Measurements from ENCODE around the gene FCRL2.

FCRL2 gene

DNA sequence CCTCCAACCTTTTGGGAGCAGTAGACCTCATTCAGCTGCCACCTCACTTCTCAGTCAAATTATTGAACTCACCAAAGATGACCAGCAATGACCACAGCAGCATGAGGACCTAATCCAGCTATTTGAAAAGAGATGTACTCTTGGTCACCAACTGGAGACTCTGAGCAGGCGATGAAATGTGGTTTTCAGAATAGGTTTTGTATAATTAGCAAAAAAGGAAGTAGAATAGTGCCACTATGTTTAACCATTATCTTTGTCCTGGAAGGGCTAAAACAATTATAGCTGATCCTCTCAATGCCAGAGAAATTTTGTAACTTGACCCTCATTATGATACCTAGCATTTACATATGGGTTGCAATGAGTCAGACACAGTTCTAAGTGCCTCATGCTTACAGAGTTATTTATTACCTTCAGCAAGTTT, at the start of gene FCRL2:
FCRL2 (minus strand) TSS at position 162 of the 421 bp plus-strand sequence; CDS start at position 103, 59 bp downstream.
- TF ChIP-seq GATA1 (IDR thresholded peaks at IDR 0.05; ENCODE audit: low read depth, low read length), result no peak
- no peak for TF ChIP-seq POLR2A (IDR thresholded peaks at IDR 0.05; ENCODE audit: low read length)
- no peak for DNase-seq

DNA sequence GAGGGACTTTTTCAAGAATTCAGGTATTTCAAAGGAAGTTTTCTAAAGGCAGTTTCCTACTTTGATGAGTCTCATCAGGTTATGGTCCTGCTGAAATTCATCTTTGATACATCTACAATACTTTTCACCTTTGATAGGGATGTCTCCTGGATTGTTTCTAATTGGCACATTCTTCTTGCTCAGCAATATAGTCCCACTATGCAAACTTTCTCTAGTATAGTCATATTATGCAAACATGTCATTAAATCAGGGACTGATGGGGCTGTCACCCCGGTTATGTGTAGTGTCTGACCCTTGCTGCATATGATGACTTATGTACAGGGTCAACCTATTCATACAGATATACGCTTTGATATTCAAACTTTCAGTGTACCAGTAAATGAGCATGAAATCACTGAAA, 43.4 kb upstream of the FCRL2 start:
- no peak for TF ChIP-seq GATA1 (IDR thresholded peaks at IDR 0.05; ENCODE audit: low read depth, low read length)
- TF ChIP-seq POLR2A (IDR thresholded peaks at IDR 0.05; ENCODE audit: low read length), result no peak
- no peak for DNase-seq

DNA sequence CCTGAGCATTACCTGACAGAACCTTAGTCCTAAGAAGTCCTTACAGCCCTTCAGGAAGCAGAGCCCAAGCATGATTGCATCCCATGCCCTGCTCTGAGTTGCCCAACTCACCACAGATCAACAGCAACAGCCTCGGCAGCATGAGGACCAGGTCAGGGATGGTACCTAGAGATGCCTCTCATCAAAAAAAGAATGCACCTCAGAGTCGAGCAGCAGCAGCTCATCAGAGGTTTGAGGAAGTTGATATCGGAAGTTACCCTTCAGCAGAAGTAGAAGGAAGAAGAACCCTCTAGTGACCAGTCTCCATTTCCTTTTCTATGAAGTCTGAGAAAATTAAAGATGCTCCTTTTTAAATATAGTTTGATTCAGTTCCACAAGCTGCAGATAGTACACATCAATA, 43.0 kb upstream of the FCRL2 start, which contains the start of gene FCRL1:
FCRL1 (minus strand) TSS at position 225 of the 400 bp plus-strand sequence; CDS start at position 142, 83 bp downstream.
- TF ChIP-seq POLR2A (IDR thresholded peaks at IDR 0.05; ENCODE audit: low read length) (no peak), GATA1 (IDR thresholded peaks at IDR 0.05; ENCODE audit: low read depth, low read length) (no peak)
- no peak for DNase-seq

DNA sequence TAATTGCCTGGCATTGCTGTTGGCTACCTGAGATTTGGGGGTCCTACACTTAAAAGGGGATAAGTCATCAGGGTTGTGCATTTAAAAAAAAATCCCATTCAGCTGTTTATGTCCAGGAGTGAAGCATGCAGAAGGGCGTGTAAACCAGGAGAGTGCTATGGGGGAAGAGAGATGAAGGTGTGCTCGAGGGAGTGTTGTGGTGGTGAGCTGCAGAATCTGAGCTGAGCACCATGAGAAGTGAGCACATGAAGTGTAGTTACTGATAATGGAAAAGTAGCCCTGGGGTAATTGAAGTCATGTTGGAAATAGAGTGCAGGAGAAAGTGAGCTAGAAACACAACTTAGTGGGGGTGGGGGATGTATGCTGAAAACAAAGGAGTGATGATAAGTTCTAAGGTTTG, 42.3 kb upstream of the FCRL2 start:
- TF ChIP-seq GATA1 (IDR thresholded peaks at IDR 0.05; ENCODE audit: low read depth, low read length) (no peak), POLR2A (IDR thresholded peaks at IDR 0.05; ENCODE audit: low read length) (no peak)
- DNase-seq, result no peak

GRCh38 chr1:157813269-157813668, 36.3 kb upstream of the FCRL2 start:
- no peak for TF ChIP-seq GATA1 (IDR thresholded peaks at IDR 0.05; ENCODE audit: low read depth, low read length)
- no peak for TF ChIP-seq POLR2A (IDR thresholded peaks at IDR 0.05; ENCODE audit: low read length)
- DNase-seq, result no peak

DNA sequence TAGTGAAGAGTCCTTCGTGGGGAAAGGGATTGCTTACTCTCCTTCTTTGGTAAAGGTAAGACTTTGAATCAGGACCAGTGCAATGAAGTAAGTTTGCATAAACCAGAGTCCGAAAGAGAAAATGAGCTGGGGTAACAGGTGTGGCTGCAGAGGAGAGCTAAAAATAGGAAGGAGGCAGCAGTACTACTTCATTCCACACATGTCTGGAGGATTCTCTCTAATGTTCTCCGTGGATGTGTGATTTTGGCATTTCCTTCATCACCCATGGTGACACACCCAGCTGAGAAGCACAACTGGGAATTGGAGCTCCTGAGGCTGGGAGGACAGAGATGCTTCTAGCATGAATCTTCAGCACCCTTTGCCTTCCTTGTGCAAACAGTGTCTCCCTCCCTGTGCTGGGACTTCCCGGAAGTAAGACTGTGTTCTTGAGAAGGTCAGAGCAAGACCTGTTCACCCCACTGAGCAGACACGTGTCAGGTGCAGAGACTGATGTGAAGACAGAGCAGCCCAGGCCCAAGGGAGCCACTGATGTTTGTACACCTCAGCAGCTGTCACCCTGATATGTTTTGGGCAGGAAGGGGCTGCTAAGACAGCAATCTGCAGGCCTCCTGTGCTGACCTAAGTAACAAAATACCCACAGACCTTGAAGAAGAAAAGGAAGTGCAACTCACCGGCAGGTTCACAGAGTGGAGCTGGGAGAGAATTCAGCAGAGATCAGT, 29.7 kb upstream of the FCRL2 start:
- no peak for TF ChIP-seq GATA1 (IDR thresholded peaks at IDR 0.05; ENCODE audit: low read depth, low read length)
- TF ChIP-seq POLR2A (IDR thresholded peaks at IDR 0.05; ENCODE audit: low read length), result no peak
- no peak for DNase-seq

DNA sequence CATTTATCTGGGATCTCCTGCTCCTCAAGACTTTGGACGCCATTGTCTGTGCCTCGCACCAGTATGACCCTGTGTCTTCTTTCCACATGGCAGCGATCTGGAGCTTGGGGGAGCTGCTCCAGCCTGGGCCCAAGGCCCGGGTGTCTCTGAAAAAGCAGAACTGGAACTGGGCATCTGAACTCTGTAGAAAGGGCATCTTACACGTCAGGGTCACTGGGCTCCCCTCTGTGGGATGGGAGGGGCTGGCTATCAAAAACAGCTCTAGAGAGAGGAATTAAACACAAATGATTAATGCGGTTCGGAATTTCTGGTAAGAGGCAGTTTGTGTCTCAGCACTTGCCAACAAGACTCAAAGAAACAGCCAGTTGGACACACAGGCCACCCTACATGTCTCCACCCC, 26.9 kb upstream of the FCRL2 start:
- TF ChIP-seq POLR2A (IDR thresholded peaks at IDR 0.05; ENCODE audit: low read length) (no peak), GATA1 (IDR thresholded peaks at IDR 0.05; ENCODE audit: low read depth, low read length) (no peak)
- no peak for DNase-seq

- DNase-seq, result no peak
- no peak for TF ChIP-seq GATA1 (IDR thresholded peaks at IDR 0.05; ENCODE audit: low read depth, low read length)
- no peak for TF ChIP-seq POLR2A (IDR thresholded peaks at IDR 0.05; ENCODE audit: low read length)
These were observed 23.1 kb upstream of the FCRL2 start for GRCh38 chr1:157799996-157800395.

DNA sequence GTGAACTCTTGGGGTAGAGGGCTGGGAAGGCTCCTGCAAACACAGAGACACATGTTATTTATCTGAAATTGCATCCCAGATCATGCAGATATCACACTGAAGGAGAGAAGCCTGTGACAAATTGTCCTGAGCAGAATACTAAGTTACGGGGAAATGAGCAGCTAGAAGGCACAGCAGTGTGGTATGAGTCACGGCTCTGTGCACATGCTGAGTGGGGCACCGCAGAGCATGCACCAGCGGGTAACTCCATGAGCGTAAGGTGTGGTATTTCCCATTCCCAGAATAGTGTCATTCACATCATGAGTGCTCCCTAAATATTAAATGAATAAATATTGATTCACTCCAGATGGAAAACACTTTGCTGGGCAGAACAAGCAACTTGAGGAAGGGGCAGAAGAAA, 21.3 kb upstream of the FCRL2 start:
- TF ChIP-seq GATA1 (IDR thresholded peaks at IDR 0.05; ENCODE audit: low read depth, low read length) (no peak), POLR2A (IDR thresholded peaks at IDR 0.05; ENCODE audit: low read length) (no peak)
- no peak for DNase-seq

GRCh38 chr1:157785248-157785647, 8.3 kb upstream of the FCRL2 start:
- TF ChIP-seq POLR2A (IDR thresholded peaks at IDR 0.05; ENCODE audit: low read length), result no peak
- TF ChIP-seq GATA1 (IDR thresholded peaks at IDR 0.05; ENCODE audit: low read depth, low read length), result no peak
- no peak for DNase-seq

GRCh38 chr1:157784801-157785200, 7.9 kb upstream of the FCRL2 start:
- no peak for TF ChIP-seq POLR2A (IDR thresholded peaks at IDR 0.05; ENCODE audit: low read length)
- no peak for TF ChIP-seq GATA1 (IDR thresholded peaks at IDR 0.05; ENCODE audit: low read depth, low read length)
- DNase-seq, result no peak

DNA sequence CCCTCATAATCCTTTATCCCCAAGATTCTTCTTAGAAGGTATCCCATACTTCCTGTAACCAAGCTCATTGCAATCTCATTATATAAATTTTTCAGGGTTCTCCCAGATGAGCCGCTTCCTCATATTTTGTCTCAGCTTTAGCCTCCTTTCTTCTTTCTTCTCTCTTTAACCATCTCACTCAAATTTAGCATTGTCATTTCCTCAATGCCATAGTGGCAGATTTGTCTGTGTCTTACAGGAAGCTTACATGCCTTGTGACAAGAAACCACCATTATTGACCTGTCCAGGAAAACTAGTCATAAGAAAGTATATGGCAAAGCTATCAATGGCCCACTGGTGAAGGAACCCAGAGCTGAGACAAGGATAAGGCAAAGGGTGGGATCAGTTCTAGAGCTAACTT, 6.0 kb upstream of the FCRL2 start:
- TF ChIP-seq GATA1 (IDR thresholded peaks at IDR 0.05; ENCODE audit: low read depth, low read length), result no peak
- no peak for TF ChIP-seq POLR2A (IDR thresholded peaks at IDR 0.05; ENCODE audit: low read length)
- no peak for DNase-seq

GRCh38 chr1:157781048-157781447, 4.1 kb upstream of the FCRL2 start:
- DNase-seq, result no peak
- TF ChIP-seq GATA1 (IDR thresholded peaks at IDR 0.05; ENCODE audit: low read depth, low read length), result no peak
- no peak for TF ChIP-seq POLR2A (IDR thresholded peaks at IDR 0.05; ENCODE audit: low read length)

DNA sequence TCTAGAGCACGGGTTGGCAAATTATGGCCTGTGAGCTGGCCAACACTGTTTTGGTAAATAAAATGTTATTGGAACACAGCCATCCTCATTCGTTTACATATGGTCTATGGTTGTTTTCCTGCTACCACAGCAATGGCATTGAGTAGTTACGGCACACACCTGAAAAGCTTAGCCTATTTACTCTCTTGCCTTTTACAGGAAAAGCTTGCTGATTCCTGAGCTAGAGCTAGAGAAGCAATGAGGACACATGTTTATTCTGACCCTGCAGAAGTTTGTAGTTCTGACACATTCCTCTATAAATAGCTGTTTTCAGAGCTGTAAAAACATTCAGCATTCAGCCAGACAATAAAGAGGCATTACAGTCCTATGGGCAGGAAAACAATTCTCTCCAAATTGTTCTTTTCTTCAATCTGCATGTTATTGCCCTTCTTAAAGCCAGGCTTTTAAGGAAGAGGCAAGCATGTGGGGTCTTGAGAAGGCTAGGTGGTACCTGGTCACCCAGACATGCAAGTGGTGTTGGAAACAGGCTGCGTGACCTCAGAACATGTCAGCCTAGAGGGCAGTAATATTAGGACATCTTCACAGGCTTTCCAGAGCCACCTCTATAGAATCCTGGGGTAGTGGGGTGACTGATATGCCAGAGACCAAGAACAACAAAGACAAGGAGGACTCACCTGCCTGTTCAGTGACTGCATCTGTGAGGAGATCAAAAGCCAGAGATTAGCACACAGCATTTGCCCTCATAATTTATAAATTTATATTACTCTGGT, 1.6 kb downstream of the FCRL2 start:
- DNase-seq, result no peak
- TF ChIP-seq POLR2A (IDR thresholded peaks at IDR 0.05; ENCODE audit: low read length), result no peak
- no peak for TF ChIP-seq GATA1 (IDR thresholded peaks at IDR 0.05; ENCODE audit: low read depth, low read length)

- DNase-seq, result no peak
These were observed 2.5 kb downstream of the FCRL2 start for GRCh38 chr1:157774412-157774811.

More at GRCh38 chr1:157774412-157774811, 2.5 kb downstream of the FCRL2 start:
- TF ChIP-seq GATA1 (IDR thresholded peaks at IDR 0.05; ENCODE audit: low read depth, low read length) (no peak), POLR2A (IDR thresholded peaks at IDR 0.05; ENCODE audit: low read length) (no peak)
